NK-92 treated with Interleukin-12 subunit alpha and Interleukin-12 subunit beta, amount 100 ng/mL, for 24 hours (cell line): Measurements from ENCODE around the gene TNRC6A.
"Not testable (repeated sequence)": the region's sequence is repeated elsewhere in the genome, so short reads cannot be mapped to it uniquely, and the experiment has no call there.

ENCODE experiments used
- DNase-seq: peaks from one replicate; lab custom pipeline; 2025; lab: John Stamatoyannopoulos, UW

Gene TNRC6A

GRCh38 chr16:24729243-24729950 is at the start of gene TNRC6A:
TSS of gene TNRC6A (plus strand) at chr16:24729651. CDS start at chr16:24729842, 191 bp downstream.
- DNase-seq, result peak; percentile 78

- no peak for DNase-seq
These were observed 47.7 kb upstream of the TNRC6A start for GRCh38 chr16:24681793-24682192.

GRCh38 chr16:24683250-24683649 is 46.2 kb upstream of the TNRC6A start:
- DNase-seq, result no peak

- no peak for DNase-seq
These were observed 45.5 kb upstream of the TNRC6A start for GRCh38 chr16:24683847-24684493.

- DNase-seq, result no peak
These were observed 43.7 kb upstream of the TNRC6A start for GRCh38 chr16:24685539-24686432.

GRCh38 chr16:24686678-24687077 is 42.8 kb upstream of the TNRC6A start:
- no peak for DNase-seq

GRCh38 chr16:24688359-24688758 is 41.1 kb upstream of the TNRC6A start:
- DNase-seq, result no peak

GRCh38 chr16:24689128-24689527 is 40.3 kb upstream of the TNRC6A start:
- DNase-seq, result no peak

- no peak for DNase-seq
These were observed 36.6 kb upstream of the TNRC6A start for GRCh38 chr16:24692854-24693253.

GRCh38 chr16:24694931-24695330 is 34.5 kb upstream of the TNRC6A start:
- no peak for DNase-seq

GRCh38 chr16:24696699-24697098 is 32.8 kb upstream of the TNRC6A start:
- DNase-seq, result no peak

GRCh38 chr16:24698308-24698707 is 31.1 kb upstream of the TNRC6A start:
- no peak for DNase-seq

GRCh38 chr16:24699151-24699723 is 30.2 kb upstream of the TNRC6A start:
- no peak for DNase-seq

- no peak for DNase-seq
These were observed 28.7 kb upstream of the TNRC6A start for GRCh38 chr16:24700549-24701392.

GRCh38 chr16:24701521-24701951 is 27.9 kb upstream of the TNRC6A start:
- DNase-seq, result no peak

GRCh38 chr16:24707760-24708159 is 21.7 kb upstream of the TNRC6A start:
- DNase-seq, result not testable (repeated sequence)

GRCh38 chr16:24713379-24713778 is 16.1 kb upstream of the TNRC6A start:
- no peak for DNase-seq

- no peak for DNase-seq
These were observed 12.0 kb upstream of the TNRC6A start for GRCh38 chr16:24717411-24717810.

- DNase-seq, result no peak
These were observed 10.4 kb upstream of the TNRC6A start for GRCh38 chr16:24718967-24719521.

- DNase-seq, result peak; percentile 52
These were observed 7.6 kb upstream of the TNRC6A start for GRCh38 chr16:24721830-24722238.

GRCh38 chr16:24723663-24724062 is 5.8 kb upstream of the TNRC6A start:
- no peak for DNase-seq
